Kidney (tissue), 14 donors: ENCODE results near the gene CSTF2T. TPM values are rescaled to one million over a fixed set of nuclear protein-coding genes. Genes with fewer than 3 reads are reported as not detected.

Source experiments
- DNase-seq, 5 donors: peaks; one replicate each; pipeline ENCODE4 v3.0.0-alpha.2; 2013 to 2020
- FAIRE-seq: peaks from 2 replicates; lab custom pipeline; 2012; peaks lifted over from hg19 to GRCh38; lab: Jason Lieb, UNC
- H3K27ac ChIP-seq, 2 donors: one replicate each; pipeline ENCODE4 v1.7.0; 2013; ENCODE audit warnings: low read depth in 2 of 2, low read length in 2 of 2, inconsistent platforms in 1 of 2
- H3K27me3 ChIP-seq: one replicate; pipeline ENCODE4 v1.7.1; 2013; ENCODE audit warnings: low read length, inconsistent platforms; ENCODE audit not compliant: control insufficient read depth, insufficient read depth
- H3K36me3 ChIP-seq, 3 donors: one replicate each; pipeline versions ENCODE4 v1.7.0 to v1.7.1; 2013; ENCODE audit warnings: low read length in 3 of 3, control low read depth in 1 of 3, inconsistent platforms in 1 of 3; ENCODE audit not compliant: insufficient read depth in 3 of 3, control insufficient read depth in 2 of 3
- H3K4me1 ChIP-seq, 3 donors: one replicate each; pipeline versions ENCODE4 v1.7.0 to v1.7.1; 2013; ENCODE audit warnings: low read length in 3 of 3, inconsistent platforms in 1 of 3, low read depth in 1 of 3; ENCODE audit not compliant: control insufficient read depth in 2 of 3, insufficient read depth in 2 of 3
- H3K4me3 ChIP-seq, 3 donors: one replicate each; pipeline versions ENCODE4 v1.7.0 to v1.8.1; 2013; ENCODE audit warnings: low read length in 3 of 3, control low read depth in 1 of 3, inconsistent platforms in 1 of 3
- H3K9ac ChIP-seq, 3 donors: one replicate each; pipeline versions ENCODE4 v1.7.0 to v1.7.1; 2013; ENCODE audit warnings: low read length in 3 of 3, control low read depth in 1 of 3, inconsistent platforms in 1 of 3
- H3K9me3 ChIP-seq, 3 donors: one replicate each; pipeline versions ENCODE4 v1.7.0 to v1.7.1; 2013; ENCODE audit warnings: low read length in 3 of 3, control low read depth in 1 of 3, inconsistent platforms in 1 of 3; ENCODE audit not compliant: control insufficient read depth in 2 of 3, insufficient read depth in 1 of 3
- CTCF ChIP-seq: IDR thresholded peaks from 3 replicates; pipeline ENCODE4 v1.5.1; 2012; ENCODE audit warnings: mild to moderate bottlenecking, moderate library complexity, borderline replicate concordance; ENCODE audit not compliant: insufficient read depth; ENCODE audit errors: extremely low read depth
- intact Hi-C: fragments of 100-400 bp; cut with DNase I; formaldehyde crosslinking; loops from one replicate; pipeline ENCODE4 v1.11.1; 2022
- polyA plus RNA-seq: library from polyadenylated mRNA; stranded (reverse); fragments of 350-450 nt; fragmentation: Illumina TruSeq; extraction: RNeasy Lipid Tissue Mini Kit (QIAGEN cat#74804); gene quantifications from one replicate; pipeline ENCODE4 v1.2.3, GENCODE V29; 2014; ENCODE audit warnings: low read depth, low replicate concordance; ENCODE audit not compliant: insufficient read depth
- total RNA-seq: library from RNA; stranded (reverse); fragmentation: NEBNext Ultra II Directional; extraction: Animal tissue kit (Norgen Biotek cat#: 25700); gene quantifications from one replicate; pipeline ENCODE4 v1.2.1, GENCODE V29; 2021
- donor health status: control.
- donor health status: control.
- donor health status: control.
- donor health status: control.
- donor health status: control.
- donor health status: DM: yes; HTN: yes; CAD: no.
- donor health status: Normal renal cell carcinoma (clear cell type).

The CSTF2T gene
- total and polyA plus RNA-seq, 2 donors from 2014 or later: 11.2 to 24.9 TPM

- H3K9me3 ChIP-seq: no peaks in the 10 kb centered on the region
- H3K27ac ChIP-seq: no peak overlapping the region
- no peak overlapping the region for H3K9ac ChIP-seq
- H3K36me3 ChIP-seq: no peaks in the 10 kb centered on the region
- FAIRE-seq (no peak), DNase-seq (no peak)
- intact Hi-C loops: no loop called here
- H3K4me1 ChIP-seq: no peaks in the 10 kb centered on the region
- no peak for TF ChIP-seq CTCF
- no peaks in the 10 kb centered on the region for H3K27me3 ChIP-seq
- H3K4me3 ChIP-seq: no peak overlapping the region
These were observed 10.1 kb upstream of the CSTF2T start for GRCh38 chr10:51709324-51709972.

- intact Hi-C loops: no loop called here
- Histone ChIP-seq H3K9me3 (no peaks in the 10 kb centered on the region), H3K27ac (no peak overlapping the region), H3K9ac (no peak overlapping the region), H3K36me3 (no peaks in the 10 kb centered on the region), H3K27me3 (no peaks in the 10 kb centered on the region), H3K4me3 (no peak overlapping the region), H3K4me1 (no peaks in the 10 kb centered on the region)
- no peak for DNase-seq
- no peak for FAIRE-seq
- TF ChIP-seq CTCF: no peak
These were observed 9.2 kb upstream of the CSTF2T start for GRCh38 chr10:51708609-51709008.

GRCh38 chr10:51707821-51708424, 8.5 kb upstream of the CSTF2T start:
- intact Hi-C loops: no loop called here
- Histone ChIP-seq H3K4me3 (no peak overlapping the region), H3K9me3 (no peaks in the 10 kb centered on the region), H3K27ac (no peak overlapping the region), H3K27me3 (no peaks in the 10 kb centered on the region), H3K4me1 (no peaks in the 10 kb centered on the region), H3K36me3 (no peaks in the 10 kb centered on the region), H3K9ac (peak overlapping the region in 1 of 3 donors; percentile 29)
- no peak for TF ChIP-seq CTCF
- FAIRE-seq (no peak), DNase-seq (no peak)
